GM12892 (cell line): ENCODE results near the gene PTPRN2.

Experiments
- POLR2A ChIP-seq: IDR thresholded peaks from 2 replicates; pipeline ENCODE4 v1.6.1; 2011; ENCODE audit warnings: low read depth, low read length, control low read depth
- POLR2AphosphoS5 ChIP-seq: IDR thresholded peaks from 2 replicates; pipeline ENCODE4 v1.6.1; 2011; ENCODE audit warnings: low read depth, low read length, control low read depth
- TAF1 ChIP-seq: IDR thresholded peaks from 2 replicates; pipeline ENCODE4 v1.6.1; 2011; ENCODE audit warnings: low read depth, mild to moderate bottlenecking, control low read depth, low read length, borderline replicate concordance

GRCh38 chr7:157886711-157887110 lies 700.9 kb downstream of the PTPRN2 start:
- TF ChIP-seq TAF1 (no peak), POLR2A (no peak), POLR2AphosphoS5 (no peak)
